ENCODE measurements around the gene DYDC2. TPM values are rescaled to one million over a fixed set of nuclear protein-coding genes. Genes with fewer than 3 reads are reported as not detected.
"Not testable (repeated sequence)": the region's sequence is repeated elsewhere in the genome, so short reads cannot be mapped to it uniquely, and the experiment has no call there.

DYDC2 gene
- total and polyA plus RNA-seq, 7 donors: not detected

GRCh38 chr10:80413271-80413996, 56.9 kb downstream of the DYDC2 start:
- intact Hi-C loops (cut with DNase I): no loop called here
- Histone ChIP-seq H3K9me3 (no peaks in the 10 kb centered on the region), H3K36me3 (ENCODE audit: insufficient read depth in 1 of 2, low read depth in 1 of 2) (no peaks in the 10 kb centered on the region), H3K27ac (peak overlapping the region; percentile 46), H3K27me3 (ENCODE audit: insufficient read depth in 3 of 3, low read length in 2 of 3) (no peaks in the 10 kb centered on the region), H3K4me1 (peaks cover 66% of the 10 kb centered on the region), H3K4me3 (no peak overlapping the region)
- TF ChIP-seq CTCF (IDR thresholded peaks at IDR 0.05): no peak
- ATAC-seq (no peak), DNase-seq (no peak)
- WGBS, 3 donors: 71 to 85% (median 76%) methylated on average over 12 of the region's 12 CpGs

GRCh38 chr10:80414142-80414895, 57.7 kb downstream of the DYDC2 start:
- Histone ChIP-seq H3K4me3 (no peak overlapping the region), H3K36me3 (ENCODE audit: insufficient read depth in 1 of 2, low read depth in 1 of 2) (no peaks in the 10 kb centered on the region), H3K27ac (peak overlapping the region; percentile 46), H3K4me1 (peaks cover 62% of the 10 kb centered on the region), H3K27me3 (ENCODE audit: insufficient read depth in 3 of 3, low read length in 2 of 3) (no peaks in the 10 kb centered on the region), H3K9me3 (no peaks in the 10 kb centered on the region)
- ATAC-seq: no peak
- intact Hi-C loops (cut with DNase I): no loop called here
- DNase-seq: no peak
- TF ChIP-seq CTCF (IDR thresholded peaks at IDR 0.05): no peak
- WGBS, 3 donors: 49 to 70% (median 61%) methylated on average over 7 of the region's 7 CpGs

- 75 to 89% (median 83%) methylated on average over 3 of the region's 3 CpGs for WGBS, 3 donors
- Histone ChIP-seq H3K9me3 (no peaks in the 10 kb centered on the region), H3K36me3 (ENCODE audit: insufficient read depth in 1 of 2, low read depth in 1 of 2) (peaks cover 0 to 9% of the 10 kb centered on the region in 2 donors), H3K4me1 (peaks cover 48% of the 10 kb centered on the region), H3K4me3 (peak overlapping the region; percentile 15), H3K27me3 (ENCODE audit: insufficient read depth in 3 of 3, low read length in 2 of 3) (no peaks in the 10 kb centered on the region), H3K27ac (peak overlapping the region; percentile 36)
- no peak for DNase-seq
- no peak for TF ChIP-seq CTCF (IDR thresholded peaks at IDR 0.05)
- ATAC-seq: peak in 1 of 4 donors; percentile 19
- intact Hi-C loops (cut with DNase I): no loop called here
These were observed 59.3 kb downstream of the DYDC2 start for GRCh38 chr10:80415734-80416478.

GRCh38 chr10:80416479-80417098, 60.0 kb downstream of the DYDC2 start:
- peak overlapping the region; percentile 36 for H3K27ac ChIP-seq

GRCh38 chr10:80417256-80417655, 60.7 kb downstream of the DYDC2 start:
- H3K27me3 ChIP-seq (ENCODE audit: insufficient read depth in 3 of 3, low read length in 2 of 3); H3K27ac ChIP-seq; H3K4me3 ChIP-seq; intact Hi-C loops (cut with DNase I); ATAC-seq; H3K9me3 ChIP-seq; DNase-seq: not testable (repeated sequence)
- WGBS, 3 donors: 80 to 89% (median 84%) methylated on average over 6 of the region's 6 CpGs
- Histone ChIP-seq H3K4me1 (peaks cover 41% of the 10 kb centered on the region), H3K36me3 (ENCODE audit: insufficient read depth in 1 of 2, low read depth in 1 of 2) (peaks cover 0 to 18% of the 10 kb centered on the region in 2 donors)

More at GRCh38 chr10:80416479-80417098, 60.0 kb downstream of the DYDC2 start:
- DNase-seq (peak; percentile 43 to 76), ATAC-seq (peak; percentile 57 to 93 (median 82))
- WGBS, 3 donors: 54 to 55% (median 54%) methylated on average over 15 of the region's 15 CpGs
- intact Hi-C loops (cut with DNase I): no loop called here
- peak overlapping the region; percentile 15 for H3K4me3 ChIP-seq
- TF ChIP-seq CTCF (IDR thresholded peaks at IDR 0.05): no peak
- H3K36me3 ChIP-seq (ENCODE audit: insufficient read depth in 1 of 2, low read depth in 1 of 2): peaks cover 0 to 16% of the 10 kb centered on the region in 2 donors
- peaks cover 43% of the 10 kb centered on the region for H3K4me1 ChIP-seq
- H3K9me3 ChIP-seq: no peaks in the 10 kb centered on the region
- H3K27me3 ChIP-seq (ENCODE audit: insufficient read depth in 3 of 3, low read length in 2 of 3): no peaks in the 10 kb centered on the region
